ENCODE measurements around the gene KRTAP5-4. TPM values are rescaled to one million over a fixed set of nuclear protein-coding genes. Genes with fewer than 3 reads are reported as not detected.
A peak's percentile ranks its signal among the peaks of the same experiment; 100 is the strongest.

Gene KRTAP5-4
- total and polyA plus RNA-seq, 10 donors: not detected

- WGBS, 5 donors: 76 to 90% (median 85%) methylated on average over 24 of the region's 24 CpGs
- Histone ChIP-seq H3K36me3 (no peaks in the 10 kb centered on the region), H3K4me3 (no peak overlapping the region), H3K9me3 (no peaks in the 10 kb centered on the region), H3K4me1 (peaks cover 0 to 12% (median 2%) of the 10 kb centered on the region in 6 donors), H3K27ac (no peak overlapping the region), H3K27me3 (replicated peaks in 1 of 7) (peaks cover 0 to 36% (median 0%) of the 10 kb centered on the region in 7 donors)
- no peak for TF ChIP-seq POLR2AphosphoS5 (IDR thresholded peaks at IDR 0.05)
- no peak for TF ChIP-seq CTCF (IDR thresholded peaks at IDR 0.05 in 8 of 11, conservative IDR thresholded peaks at IDR 0.05 in 3 of 11)
- no peak for TF ChIP-seq POLR2A (IDR thresholded peaks at IDR 0.05)
- intact Hi-C loops (cut with DNase I; ENCODE audit: low total_unique reads): no loop called here
- no peak for DNase-seq
Measured at GRCh38 chr11:1660111-1660867, 38.4 kb upstream of the KRTAP5-4 start.

GRCh38 chr11:1659506-1659905, 37.6 kb upstream of the KRTAP5-4 start:
- Histone ChIP-seq H3K4me3 (no peak overlapping the region), H3K36me3 (no peaks in the 10 kb centered on the region), H3K9me3 (no peaks in the 10 kb centered on the region), H3K27ac (no peak overlapping the region), H3K27me3 (replicated peaks in 1 of 7) (peaks cover 0 to 43% (median 0%) of the 10 kb centered on the region in 7 donors), H3K4me1 (peaks cover 0 to 19% (median 8%) of the 10 kb centered on the region in 6 donors)
- no peak for DNase-seq
- intact Hi-C loops (cut with DNase I; ENCODE audit: low total_unique reads): loop anchor here (10.0 kb wide), 1 partner anchor 495 kb away; no protein-coding TSS in a partner anchor
- WGBS, 5 donors: 19 to 34% (median 21%) methylated on average over 14 of the region's 14 CpGs
- TF ChIP-seq POLR2AphosphoS5 (IDR thresholded peaks at IDR 0.05) (no peak), CTCF (IDR thresholded peaks at IDR 0.05 in 8 of 11, conservative IDR thresholded peaks at IDR 0.05 in 3 of 11) (no peak), POLR2A (IDR thresholded peaks at IDR 0.05) (no peak)

- intact Hi-C loops (cut with DNase I; ENCODE audit: low total_unique reads): loop anchor here (10.0 kb wide), 1 partner anchor 498 kb away; no protein-coding TSS in a partner anchor
- 74 to 91% (median 83%) methylated on average over 7 of the region's 7 CpGs for WGBS, 5 donors
Measured at GRCh38 chr11:1656670-1657069, 34.7 kb upstream of the KRTAP5-4 start.

More at GRCh38 chr11:1656670-1657069, 34.7 kb upstream of the KRTAP5-4 start:
- Histone ChIP-seq H3K4me3 (no peak overlapping the region), H3K27ac (no peak overlapping the region), H3K4me1 (peaks cover 5 to 42% (median 25%) of the 10 kb centered on the region in 6 donors), H3K36me3 (no peaks in the 10 kb centered on the region), H3K27me3 (replicated peaks in 1 of 7) (peaks cover 0 to 65% (median 4%) of the 10 kb centered on the region in 7 donors), H3K9me3 (no peaks in the 10 kb centered on the region)
- no peak for TF ChIP-seq POLR2A (IDR thresholded peaks at IDR 0.05)
- TF ChIP-seq POLR2AphosphoS5 (IDR thresholded peaks at IDR 0.05): no peak
- TF ChIP-seq CTCF (IDR thresholded peaks at IDR 0.05 in 8 of 11, conservative IDR thresholded peaks at IDR 0.05 in 3 of 11): no peak
- peak; percentile 7 for DNase-seq

Measured in spleen (tissue), 11 donors.